RWPE2 (cell line): Measurements from ENCODE around the gene GPC1.

ENCODE experiments used
- ATAC-seq: fragments of 200-7000 bp; cut with Tn5 transposase; 3 replicates; pipeline ENCODE4 v1.9.1; 2021; ENCODE audit warnings: low read depth
- DNase-seq: peaks from one replicate; pipeline ENCODE4 v3.0.0-alpha.2; 2020; ENCODE audit warnings: low spot score
- H3K27ac ChIP-seq: fragments of 450-650 bp; 2 replicates; pipeline ENCODE4 v1.5.1; 2017; ENCODE audit warnings: mild to moderate bottlenecking; ENCODE audit not compliant: poor library complexity, severe bottlenecking
- H3K27me3 ChIP-seq: fragments of 250-450 bp; sonication (Bioruptor Pico); 2 replicates; pipeline ENCODE4 v1.5.1; 2021; ENCODE audit warnings: mild to moderate bottlenecking, moderate library complexity; ENCODE audit not compliant: insufficient read depth, poor library complexity, severe bottlenecking
- H3K36me3 ChIP-seq: fragments of 250-450 bp; sonication (Bioruptor Pico); 2 replicates; pipeline ENCODE4 v1.5.1; 2020; ENCODE audit warnings: low read depth, mild to moderate bottlenecking, moderate library complexity
- H3K4me1 ChIP-seq: fragments of 250-450 bp; sonication (Bioruptor Pico); 2 replicates; pipeline ENCODE4 v1.5.1; 2021; ENCODE audit warnings: mild to moderate bottlenecking, moderate library complexity; ENCODE audit not compliant: insufficient read depth, poor library complexity, severe bottlenecking
- H3K4me3 ChIP-seq: fragments of 250-450 bp; sonication (Bioruptor Pico); 2 replicates; pipeline ENCODE4 v1.5.1; 2021; ENCODE audit warnings: mild to moderate bottlenecking, moderate library complexity; ENCODE audit not compliant: severe bottlenecking
- H3K9me3 ChIP-seq: fragments of 250-450 bp; sonication (Bioruptor Pico); 2 replicates; pipeline ENCODE4 v1.5.1; 2021; ENCODE audit warnings: mild to moderate bottlenecking, moderate library complexity; ENCODE audit not compliant: severe bottlenecking
- TF ChIP-seq, protein P1 (sequence below): fragments of 450-650 bp; IDR thresholded peaks from one replicate; pipeline ENCODE4 v1.5.1; 2017; ENCODE audit warnings: mild to moderate bottlenecking, moderate library complexity; ENCODE audit not compliant: poor library complexity, severe bottlenecking

The GPC1 gene

DNA sequence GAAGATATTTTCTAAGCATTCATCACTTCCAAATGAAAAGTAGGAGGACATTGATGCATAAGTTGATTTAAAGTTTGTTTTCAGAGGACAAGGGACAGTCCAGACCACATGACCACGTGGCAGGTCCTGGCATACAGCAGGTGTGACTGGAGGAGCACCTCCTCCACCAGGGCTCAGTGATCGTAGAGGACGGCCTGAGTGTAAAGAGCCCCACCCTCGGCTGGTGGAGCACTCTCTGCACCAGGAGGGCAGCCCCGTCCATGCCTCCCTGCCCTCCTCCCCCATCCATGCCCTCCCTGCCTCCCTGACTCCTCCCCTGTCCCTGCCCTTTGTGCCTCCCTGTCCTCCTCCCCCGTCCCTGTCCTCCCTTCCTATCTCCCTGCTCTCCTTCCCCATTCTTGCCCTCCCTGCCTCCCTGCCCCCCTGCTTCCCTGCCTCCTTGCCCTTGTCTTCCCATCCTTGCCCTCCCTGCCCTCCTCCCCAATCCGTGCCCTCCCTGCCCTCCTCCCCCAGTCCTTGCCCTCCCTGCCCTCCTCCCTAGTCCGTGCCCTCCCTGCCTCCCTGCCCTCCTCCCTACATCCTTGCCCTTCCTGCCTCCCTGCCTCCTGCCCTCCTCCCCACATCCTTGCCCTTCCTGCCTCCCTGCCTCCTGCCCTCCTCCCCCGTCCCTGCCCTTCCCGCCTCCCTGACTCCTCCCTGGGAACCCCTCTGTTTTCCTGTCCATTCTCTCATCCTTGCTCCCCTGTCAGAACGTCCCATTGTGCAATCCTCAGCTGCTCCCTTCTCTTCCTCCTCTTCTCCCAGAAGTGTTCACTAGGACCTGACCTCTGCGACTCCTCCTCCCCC is 74.4 kb downstream of the GPC1 start:
- no peak for DNase-seq
- no peaks in the 10 kb centered on the region for H3K36me3 ChIP-seq

DNA sequence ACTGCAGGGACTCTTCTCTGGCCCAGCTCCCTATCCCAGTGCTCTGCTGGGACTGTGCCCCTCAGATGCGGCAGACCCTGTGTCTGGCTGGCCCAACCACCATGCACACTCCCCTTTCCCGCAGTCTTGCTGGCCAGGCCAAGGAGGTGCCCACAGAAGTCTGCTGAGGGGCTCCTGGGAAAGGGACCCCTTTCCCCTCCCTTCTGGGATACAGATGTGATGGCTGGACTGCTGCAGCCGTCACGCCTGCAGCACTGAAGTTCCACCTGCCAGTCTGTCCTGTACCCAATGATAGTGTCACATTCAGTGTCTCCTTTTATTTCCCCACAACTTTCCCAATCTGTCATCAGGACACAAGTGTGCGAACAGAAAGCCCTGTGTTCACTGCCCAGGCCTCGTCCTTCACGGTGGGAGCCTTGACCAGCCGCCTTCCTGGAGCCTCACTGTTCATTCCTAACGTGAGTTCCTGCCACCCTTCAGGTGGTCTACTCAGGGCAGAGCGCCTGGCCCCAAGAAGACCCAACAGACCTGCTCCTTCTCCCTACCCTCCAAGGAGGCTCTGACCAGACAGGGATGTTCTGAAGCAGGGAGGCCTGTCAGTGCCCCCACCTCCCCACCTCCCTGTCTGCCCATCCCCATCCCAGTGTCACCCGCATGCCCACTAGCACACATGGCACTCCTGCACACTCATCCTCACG is 75.2 kb downstream of the GPC1 start:
- TF ChIP-seq, protein P1, sequence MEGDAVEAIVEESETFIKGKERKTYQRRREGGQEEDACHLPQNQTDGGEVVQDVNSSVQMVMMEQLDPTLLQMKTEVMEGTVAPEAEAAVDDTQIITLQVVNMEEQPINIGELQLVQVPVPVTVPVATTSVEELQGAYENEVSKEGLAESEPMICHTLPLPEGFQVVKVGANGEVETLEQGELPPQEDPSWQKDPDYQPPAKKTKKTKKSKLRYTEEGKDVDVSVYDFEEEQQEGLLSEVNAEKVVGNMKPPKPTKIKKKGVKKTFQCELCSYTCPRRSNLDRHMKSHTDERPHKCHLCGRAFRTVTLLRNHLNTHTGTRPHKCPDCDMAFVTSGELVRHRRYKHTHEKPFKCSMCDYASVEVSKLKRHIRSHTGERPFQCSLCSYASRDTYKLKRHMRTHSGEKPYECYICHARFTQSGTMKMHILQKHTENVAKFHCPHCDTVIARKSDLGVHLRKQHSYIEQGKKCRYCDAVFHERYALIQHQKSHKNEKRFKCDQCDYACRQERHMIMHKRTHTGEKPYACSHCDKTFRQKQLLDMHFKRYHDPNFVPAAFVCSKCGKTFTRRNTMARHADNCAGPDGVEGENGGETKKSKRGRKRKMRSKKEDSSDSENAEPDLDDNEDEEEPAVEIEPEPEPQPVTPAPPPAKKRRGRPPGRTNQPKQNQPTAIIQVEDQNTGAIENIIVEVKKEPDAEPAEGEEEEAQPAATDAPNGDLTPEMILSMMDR, result no peak
- Histone ChIP-seq H3K36me3 (no peaks in the 10 kb centered on the region), H3K4me1 (no peaks in the 10 kb centered on the region)

More for the DNA sequence above, 74.4 kb downstream of the GPC1 start:
- H3K9me3 ChIP-seq, result no peaks in the 10 kb centered on the region
- H3K27ac ChIP-seq, result no peak overlapping the region
- H3K4me3 ChIP-seq, result no peak overlapping the region
- no peaks in the 10 kb centered on the region for H3K27me3 ChIP-seq
- H3K4me1 ChIP-seq, result no peaks in the 10 kb centered on the region
- ATAC-seq, result no peak
- TF ChIP-seq, protein P1, result no peak

DNA sequence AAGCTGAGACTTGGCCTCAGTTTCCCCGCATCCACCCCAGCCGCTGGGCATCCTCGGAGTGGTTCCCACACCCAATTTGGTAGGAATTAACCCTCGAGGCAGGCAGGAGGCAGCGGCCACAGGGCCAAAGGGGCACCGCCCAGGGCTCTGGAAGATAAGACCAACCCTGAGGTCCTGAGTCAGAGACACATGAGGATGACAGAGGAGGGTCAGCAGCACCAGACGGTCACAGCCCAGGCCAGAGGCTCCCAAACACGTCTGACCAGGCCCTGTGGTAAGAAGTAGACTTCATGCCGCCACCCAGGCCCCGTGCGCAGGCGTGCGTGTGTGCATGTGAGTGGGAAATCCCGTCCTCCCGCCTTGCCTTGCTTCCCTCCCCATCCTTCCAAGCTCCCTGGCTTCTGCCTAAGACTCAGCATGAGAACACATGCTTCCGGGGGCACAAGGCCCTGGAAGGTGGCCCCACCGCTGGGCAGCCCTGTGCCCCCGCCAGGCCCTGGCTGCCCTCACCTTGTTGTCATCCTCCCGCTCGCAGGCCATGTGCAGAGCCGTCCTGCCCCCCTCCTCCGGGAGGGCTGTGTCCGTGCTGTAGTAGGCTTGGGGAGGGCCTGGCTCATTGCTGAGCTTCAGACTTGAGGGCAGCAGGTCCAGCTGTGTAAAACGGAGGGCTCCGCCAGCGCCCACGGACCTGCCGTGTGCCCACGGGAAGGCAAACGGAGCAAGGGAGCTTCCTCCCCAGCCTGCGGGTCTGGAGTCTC is 76.1 kb downstream of the GPC1 start:
- no peak overlapping the region for H3K4me3 ChIP-seq
- no peaks in the 10 kb centered on the region for H3K4me1 ChIP-seq
- TF ChIP-seq, protein P1, result no peak
- no peaks in the 10 kb centered on the region for H3K36me3 ChIP-seq
- ATAC-seq (no peak), DNase-seq (no peak)
- no peak overlapping the region for H3K27ac ChIP-seq
- H3K9me3 ChIP-seq, result no peaks in the 10 kb centered on the region
- no peaks in the 10 kb centered on the region for H3K27me3 ChIP-seq

More for the DNA sequence above, 75.2 kb downstream of the GPC1 start:
- DNase-seq (no peak), ATAC-seq (no peak)
- Histone ChIP-seq H3K27ac (no peak overlapping the region), H3K27me3 (no peaks in the 10 kb centered on the region), H3K9me3 (no peaks in the 10 kb centered on the region), H3K4me3 (no peak overlapping the region)

DNA sequence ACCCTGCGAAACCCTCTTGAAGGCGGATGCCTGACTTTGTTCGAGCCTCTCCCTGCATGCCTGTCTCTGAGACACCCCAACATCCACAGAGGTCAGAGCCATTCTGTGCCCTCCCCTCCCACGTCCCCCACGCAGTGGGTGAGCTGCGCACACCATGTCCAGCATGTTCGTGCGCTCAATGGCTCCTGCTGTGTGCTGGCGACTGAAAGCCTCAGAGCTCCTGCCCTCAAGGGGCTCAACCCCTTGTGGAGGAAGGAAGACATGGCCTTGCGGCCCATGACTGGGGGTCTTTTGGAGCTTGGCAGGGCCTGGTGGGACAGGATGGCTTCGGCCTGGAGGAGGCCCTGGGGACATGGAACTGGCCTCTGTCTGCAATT is 76.6 kb downstream of the GPC1 start:
- Histone ChIP-seq H3K4me1 (no peaks in the 10 kb centered on the region), H3K27ac (no peak overlapping the region), H3K27me3 (no peaks in the 10 kb centered on the region), H3K9me3 (no peaks in the 10 kb centered on the region), H3K4me3 (no peak overlapping the region), H3K36me3 (no peaks in the 10 kb centered on the region)
- DNase-seq (no peak), ATAC-seq (no peak)
- TF ChIP-seq, protein P1, result no peak
